Non-pigmented ciliary epithelial cell (primary cell): ENCODE measurements around the gene ORMDL2.

Experiments used
- DNase-seq: peaks from one replicate; pipeline ENCODE4 v3.0.0-alpha.2; 2010; ENCODE audit warnings: low read depth

ORMDL2 gene

GRCh38 chr12:55817345-55818139, at the start of gene ORMDL2, which contains the start of gene SARNP:
TSS of gene ORMDL2 (plus strand) at chr12:55818041. CDS start at chr12:55819000, 959 bp downstream.
TSS of gene SARNP (minus strand) at chr12:55817724. CDS start at chr12:55817701, 23 bp downstream.
- DNase-seq = peak; percentile 100

- DNase-seq = no peak
Measured at GRCh38 chr12:55771736-55772135, 46.1 kb upstream of the ORMDL2 start.

- no peak for DNase-seq
Measured at GRCh38 chr12:55777856-55778255, 40.0 kb upstream of the ORMDL2 start.

GRCh38 chr12:55780685-55781084, 37.2 kb upstream of the ORMDL2 start:
- DNase-seq = peak; percentile 31

- DNase-seq = no peak
Measured at GRCh38 chr12:55788546-55788945, 29.3 kb upstream of the ORMDL2 start.

- no peak for DNase-seq
Measured at GRCh38 chr12:55789171-55789570, 28.7 kb upstream of the ORMDL2 start.

- no peak for DNase-seq
Measured at GRCh38 chr12:55789893-55790292, 27.9 kb upstream of the ORMDL2 start.

- DNase-seq = no peak
Measured at GRCh38 chr12:55795950-55796349, 21.9 kb upstream of the ORMDL2 start.

GRCh38 chr12:55797068-55797467, 20.8 kb upstream of the ORMDL2 start:
- DNase-seq = no peak

- DNase-seq = no peak
Measured at GRCh38 chr12:55797550-55797949, 20.3 kb upstream of the ORMDL2 start.

- no peak for DNase-seq
Measured at GRCh38 chr12:55806982-55807381, 10.9 kb upstream of the ORMDL2 start.

- no peak for DNase-seq
Measured at GRCh38 chr12:55809274-55809673, 8.6 kb upstream of the ORMDL2 start.

- DNase-seq = no peak
Measured at GRCh38 chr12:55812088-55812487, 5.8 kb upstream of the ORMDL2 start.

- DNase-seq = no peak
Measured at GRCh38 chr12:55814257-55814656, 3.6 kb upstream of the ORMDL2 start.

GRCh38 chr12:55815473-55815872, 2.4 kb upstream of the ORMDL2 start:
- DNase-seq = no peak

- no peak for DNase-seq
Measured at GRCh38 chr12:55816881-55817344, 928 bp upstream of the ORMDL2 start.

GRCh38 chr12:55818140-55818728, 393 bp downstream of the ORMDL2 start:
- no peak for DNase-seq

- DNase-seq = peak; percentile 31
Measured at GRCh38 chr12:55818886-55819285, 1.0 kb downstream of the ORMDL2 start.

- DNase-seq = no peak
Measured at GRCh38 chr12:55820679-55821078, 2.8 kb downstream of the ORMDL2 start.

GRCh38 chr12:55822228-55822627, 4.4 kb downstream of the ORMDL2 start:
- DNase-seq = no peak

GRCh38 chr12:55823419-55823818, 5.6 kb downstream of the ORMDL2 start:
- DNase-seq = no peak

GRCh38 chr12:55824726-55825125, 6.9 kb downstream of the ORMDL2 start:
- no peak for DNase-seq

GRCh38 chr12:55827806-55828205, 10.0 kb downstream of the ORMDL2 start:
- no peak for DNase-seq
